Amygdala (tissue), 56 donors: ENCODE measurements around the gene SHCBP1L.
"Not testable (repeated sequence)": the region's sequence is repeated elsewhere in the genome, so short reads cannot be mapped to it uniquely, and the experiment has no call there.

ENCODE experiments used
- DNase-seq, 56 donors: peaks; one replicate each; lab custom pipeline; 2025; lab: John Stamatoyannopoulos, UW

The SHCBP1L gene

DNA sequence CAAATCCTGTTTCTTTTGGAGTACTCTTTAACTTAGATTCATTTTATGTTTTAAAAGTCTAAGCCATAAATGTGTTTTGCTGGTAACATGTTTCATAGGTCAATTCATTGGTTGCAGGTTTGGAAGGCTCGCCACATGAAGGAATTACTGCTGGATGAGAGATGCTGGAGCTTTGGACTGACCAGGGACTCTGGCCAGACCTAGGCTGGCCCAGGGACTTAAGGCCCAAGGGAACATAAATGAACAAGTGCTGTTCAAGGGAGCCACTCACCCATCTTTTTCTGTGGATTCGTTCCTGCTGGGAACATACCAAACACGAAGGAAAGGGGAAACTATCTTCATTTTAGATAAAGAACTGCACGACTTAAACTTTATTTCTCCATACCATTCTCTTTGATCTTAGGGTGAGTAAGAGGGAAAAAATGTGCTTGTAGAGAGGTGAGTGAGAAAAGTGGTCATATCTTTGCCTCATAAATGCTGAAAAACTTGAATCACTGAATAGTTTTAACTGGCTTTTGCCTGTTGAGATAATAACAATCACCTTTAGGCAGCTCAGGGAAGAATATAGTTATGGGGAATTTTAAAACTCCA is 15.3 kb upstream of the SHCBP1L start:
- DNase-seq: no peak

DNA sequence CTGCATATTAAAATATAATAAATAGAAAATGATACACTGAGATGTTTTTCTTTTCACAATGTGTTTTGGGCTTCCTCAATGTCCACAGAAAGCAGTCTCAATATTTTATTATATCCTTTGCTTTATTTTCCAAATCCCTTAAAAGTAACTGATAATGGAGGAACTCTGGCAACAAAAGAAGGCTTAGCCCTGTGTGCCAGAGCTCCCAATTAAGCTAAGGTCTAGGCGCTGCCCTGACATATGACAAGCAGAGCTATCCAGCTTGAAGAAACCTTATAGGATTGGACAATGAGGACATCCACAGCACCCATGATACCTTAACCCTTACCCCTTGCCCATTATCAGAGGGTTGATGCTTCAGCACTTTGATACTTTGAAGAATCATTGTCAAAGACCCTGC is 12.9 kb upstream of the SHCBP1L start:
- DNase-seq: no peak

DNA sequence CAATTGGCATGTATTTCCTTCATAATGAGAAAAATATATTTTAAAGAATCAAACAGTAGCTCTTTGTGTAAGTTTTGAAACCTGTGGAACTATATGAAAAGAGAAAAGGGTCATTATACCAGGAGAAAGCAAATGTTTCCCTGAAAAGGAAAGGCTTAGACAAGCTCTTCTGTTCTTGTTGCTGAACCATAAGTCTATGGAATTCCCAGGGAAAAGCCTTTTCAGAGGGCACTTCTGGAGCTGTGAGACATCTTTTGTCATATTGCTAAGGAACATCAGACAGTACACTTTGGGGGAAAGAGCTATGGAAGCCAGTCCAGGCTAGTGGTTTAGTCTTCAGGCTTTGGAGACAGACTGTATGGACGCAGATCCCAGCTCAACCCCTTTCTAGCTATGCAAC is 12.1 kb upstream of the SHCBP1L start:
- no peak for DNase-seq

DNA sequence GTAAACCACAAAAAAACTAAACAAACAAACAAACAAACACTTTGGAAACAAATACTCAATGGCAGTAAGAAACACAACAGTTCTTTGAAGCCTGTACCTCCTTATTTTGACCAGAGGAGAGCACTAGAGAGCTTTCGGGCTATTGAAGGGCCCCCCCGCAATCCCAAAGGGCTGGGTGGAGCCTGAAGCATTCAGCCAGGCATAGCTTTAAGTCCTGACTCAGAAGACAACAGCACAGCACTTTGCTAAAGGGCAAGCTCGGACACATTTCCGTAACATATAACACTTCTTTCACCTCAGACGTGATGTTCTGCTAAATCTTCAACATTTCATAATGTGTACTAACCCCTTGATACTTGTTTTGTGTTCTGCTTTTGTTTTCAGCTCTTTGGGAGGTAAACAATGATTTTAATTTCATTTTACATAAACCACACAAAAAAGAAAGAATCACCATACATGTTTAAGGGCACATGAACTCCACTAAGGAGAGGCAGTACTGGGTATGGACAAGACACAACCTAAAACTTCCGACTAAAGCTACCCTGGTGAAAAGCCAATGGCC is 9.7 kb upstream of the SHCBP1L start:
- peak in 39 of 56 donors; percentile 1 to 63 (median 24) for DNase-seq

DNA sequence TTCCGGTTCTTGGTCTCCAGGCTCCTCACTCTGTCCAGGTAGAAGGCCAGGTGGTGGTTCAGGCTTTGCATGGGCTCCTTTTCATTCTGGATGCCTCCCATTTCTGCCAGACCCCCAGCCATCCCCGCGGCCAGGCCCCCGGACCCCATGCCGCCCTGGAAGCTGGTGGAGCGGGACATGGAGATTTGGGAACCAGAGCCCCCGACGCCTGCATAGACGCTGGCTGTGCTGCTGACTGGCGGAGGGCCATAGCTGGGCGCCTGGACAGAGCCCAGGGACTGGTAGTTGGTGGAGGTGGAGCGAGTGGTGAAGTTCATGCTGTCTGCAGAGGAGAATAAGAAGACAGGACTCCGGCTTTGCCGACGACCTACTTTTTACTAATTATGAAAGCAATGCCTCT is 7.1 kb upstream of the SHCBP1L start:
- no peak for DNase-seq

DNA sequence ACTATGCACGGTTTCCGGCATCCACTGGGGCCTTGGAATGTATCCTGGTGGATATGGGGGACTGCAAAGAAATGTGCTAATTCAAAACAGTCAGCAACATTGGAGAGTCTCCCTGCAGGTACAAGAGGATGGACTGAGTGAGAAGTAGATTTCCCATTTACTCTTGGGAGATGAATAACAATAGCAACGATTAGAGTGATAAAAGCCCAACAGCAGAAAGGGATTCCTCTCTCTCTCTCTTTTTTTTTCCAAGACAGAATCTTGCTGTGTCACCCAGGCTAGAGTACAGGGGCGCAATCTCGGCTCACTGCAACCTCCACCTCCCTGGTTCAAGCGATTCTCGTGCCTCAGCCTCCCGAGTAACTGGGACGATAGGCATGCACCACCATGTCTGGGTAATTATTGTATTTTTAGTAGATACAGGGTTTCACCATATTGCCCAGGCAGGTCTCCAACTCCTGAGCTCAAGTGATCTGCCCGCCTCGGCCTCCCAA is 5.0 kb upstream of the SHCBP1L start:
- DNase-seq: no peak

DNA sequence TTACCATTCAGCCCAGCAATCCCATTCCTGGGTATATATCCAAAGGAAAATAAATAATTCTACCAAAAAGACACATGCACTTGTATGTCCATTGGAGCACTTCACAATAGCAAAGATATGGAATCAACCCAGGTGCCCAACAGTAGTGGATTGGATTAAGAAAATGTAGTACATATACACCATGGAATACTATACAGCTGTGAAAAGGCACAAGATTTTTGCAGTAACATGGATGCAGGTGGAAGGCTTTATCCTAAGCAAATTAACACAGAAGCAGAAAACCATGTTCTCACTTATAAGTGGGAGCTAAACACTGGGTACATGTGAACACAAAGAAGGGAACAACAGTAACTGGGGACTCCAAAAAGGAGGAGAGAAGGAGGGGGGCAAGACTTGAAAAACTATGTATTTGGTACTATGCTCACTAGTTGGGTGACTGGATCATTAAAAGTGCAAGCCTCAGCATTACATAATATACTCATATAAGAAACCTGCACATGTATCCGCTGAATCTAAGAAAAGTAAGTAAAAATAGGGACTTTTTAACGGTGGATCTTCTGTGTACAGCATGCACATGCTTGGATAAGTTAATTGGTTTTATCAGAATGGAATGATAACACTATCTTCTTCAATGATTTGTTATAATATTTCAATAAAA is 3.9 kb upstream of the SHCBP1L start:
- no peak for DNase-seq

DNA sequence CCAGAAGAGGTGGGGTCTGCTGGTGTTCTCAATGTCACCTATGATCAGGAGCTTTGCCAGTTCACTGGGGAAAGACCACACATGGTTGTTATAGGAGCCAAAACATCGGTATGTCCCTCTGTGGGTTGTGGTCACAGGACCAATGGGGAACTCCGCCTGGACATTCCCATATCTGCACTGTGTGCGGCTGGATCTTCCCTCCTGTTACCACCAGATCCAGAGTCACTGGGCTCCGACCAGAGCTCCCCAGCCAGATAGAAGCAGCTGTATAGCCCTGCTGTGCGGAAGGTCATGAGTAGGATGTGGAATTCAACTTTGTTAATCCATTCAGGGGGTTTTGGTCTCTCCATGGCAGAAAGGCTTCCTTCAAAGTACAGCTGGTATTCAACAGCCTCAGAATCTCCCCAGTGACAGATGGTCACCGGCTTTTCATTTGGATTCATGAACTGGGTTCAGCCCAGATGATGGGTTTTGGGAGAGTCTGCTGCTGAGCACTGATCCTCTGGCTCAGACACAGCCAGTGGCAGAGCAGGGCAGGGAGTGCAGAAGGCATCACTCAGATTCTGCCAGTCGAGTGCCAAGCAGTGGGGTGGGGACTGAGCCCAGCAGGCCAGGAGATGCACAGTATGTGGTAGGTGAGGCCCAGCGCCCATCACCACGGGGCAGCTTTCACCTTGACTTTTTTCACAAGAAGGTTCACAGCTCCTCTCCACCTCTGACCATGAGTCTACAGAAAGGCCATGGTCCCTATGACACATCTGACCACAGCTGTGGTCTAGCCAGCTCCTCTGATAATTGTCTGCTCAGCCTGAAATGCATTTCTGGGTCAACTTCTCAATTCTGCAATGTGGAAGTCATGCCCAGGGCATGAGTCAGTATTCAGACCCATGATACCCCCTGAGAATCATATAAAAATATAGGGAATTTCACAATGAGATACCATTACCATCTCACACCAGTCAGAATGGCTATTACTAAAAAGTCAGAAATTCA is 2.9 kb upstream of the SHCBP1L start:
- DNase-seq: no peak

DNA sequence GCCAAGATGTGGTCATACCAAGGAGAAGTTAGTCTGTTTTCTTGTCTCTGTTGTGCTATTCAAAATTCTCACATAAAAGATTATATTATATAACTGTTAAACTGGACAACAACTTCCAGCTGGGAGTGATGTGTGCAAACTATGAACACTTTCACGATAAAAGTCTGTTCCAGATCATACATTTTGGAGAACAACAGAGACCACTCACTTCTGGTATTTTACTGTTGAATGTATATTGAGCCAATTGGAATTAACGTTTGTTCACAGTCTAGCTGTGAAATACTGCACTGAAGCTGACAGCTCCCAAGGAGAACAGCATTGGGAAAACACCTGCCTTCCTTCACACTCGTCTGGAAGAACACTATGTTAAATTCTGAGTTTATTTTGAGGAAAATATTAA is 860 bp upstream of the SHCBP1L start:
- DNase-seq: no peak

DNA sequence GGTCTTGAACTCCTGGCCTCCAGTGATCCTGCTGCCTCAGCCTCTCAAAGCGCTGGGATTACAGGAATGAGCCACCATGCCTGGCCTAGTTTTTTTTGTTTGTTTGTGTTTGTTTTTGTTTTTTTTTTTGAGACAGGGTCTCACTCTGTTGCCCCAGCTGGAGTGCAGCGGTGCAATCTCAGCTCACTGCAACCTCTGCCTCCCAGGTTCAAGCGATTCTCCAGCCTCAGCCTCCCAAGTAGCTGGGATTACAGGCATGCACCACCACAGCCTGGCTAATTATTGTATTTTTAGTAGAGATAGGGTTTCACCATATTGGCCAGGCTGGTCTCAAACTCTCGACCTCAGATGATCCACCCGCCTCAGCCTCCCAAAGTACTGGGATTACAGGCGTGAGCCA is 9.6 kb downstream of the SHCBP1L start:
- DNase-seq: not testable (repeated sequence)

DNA sequence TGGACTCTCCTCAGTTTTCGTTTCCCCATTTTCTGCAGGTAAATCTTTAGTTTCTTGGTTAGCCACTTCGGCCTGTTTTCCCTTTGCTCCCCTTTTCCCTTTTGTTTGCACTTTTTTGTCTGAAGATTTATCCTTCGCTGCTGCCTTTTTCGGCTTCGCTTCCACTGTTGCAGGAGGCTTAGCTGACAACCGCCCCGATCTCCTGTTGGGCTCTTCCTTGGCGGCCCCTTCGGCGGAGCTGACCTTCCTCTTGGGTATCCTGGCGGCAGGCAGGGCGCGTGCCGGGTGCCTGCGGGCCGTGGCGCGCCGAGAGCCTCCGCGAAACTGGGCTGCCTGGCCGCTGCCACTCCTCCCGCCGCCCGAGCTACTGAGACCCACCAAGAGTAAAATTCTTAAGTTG is 10.8 kb downstream of the SHCBP1L start:
- DNase-seq: not testable (repeated sequence)

DNA sequence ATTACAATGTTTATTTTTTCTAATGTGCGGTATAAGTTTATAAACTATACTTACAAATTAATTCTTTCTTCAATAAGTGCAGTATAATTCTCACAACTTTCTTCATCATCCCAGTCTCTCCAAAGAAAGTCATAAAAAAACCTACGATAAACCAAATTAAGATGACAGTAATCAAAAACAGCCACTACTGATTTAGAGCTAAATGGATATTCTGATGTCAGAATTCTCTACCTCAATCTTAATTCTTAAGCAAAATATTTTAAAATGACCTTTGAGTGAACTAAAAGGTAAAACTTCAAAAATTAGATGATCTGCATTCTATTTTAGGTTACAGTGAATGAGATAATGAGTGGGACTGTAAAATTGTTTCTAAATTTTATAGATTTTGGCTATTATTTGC is 13.6 kb downstream of the SHCBP1L start:
- DNase-seq: no peak

DNA sequence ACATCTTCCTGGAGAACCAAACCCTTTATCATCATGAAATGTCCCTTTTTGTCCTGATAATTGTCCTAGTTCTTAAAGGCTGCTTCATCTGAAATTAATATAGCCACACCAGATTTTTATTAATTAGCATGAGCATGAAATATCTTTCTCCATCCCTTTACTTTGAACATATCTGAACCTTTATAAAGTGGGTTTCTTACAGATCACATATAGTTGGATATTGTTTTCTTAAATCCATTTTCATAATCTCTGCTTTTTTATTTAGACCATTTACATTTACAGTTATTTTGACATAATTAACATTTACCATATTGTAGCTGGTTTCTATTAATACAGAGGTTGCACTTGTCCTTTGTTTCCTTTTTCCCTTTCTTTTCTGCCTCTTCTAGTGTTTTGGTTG is 17.2 kb downstream of the SHCBP1L start:
- DNase-seq: no peak

DNA sequence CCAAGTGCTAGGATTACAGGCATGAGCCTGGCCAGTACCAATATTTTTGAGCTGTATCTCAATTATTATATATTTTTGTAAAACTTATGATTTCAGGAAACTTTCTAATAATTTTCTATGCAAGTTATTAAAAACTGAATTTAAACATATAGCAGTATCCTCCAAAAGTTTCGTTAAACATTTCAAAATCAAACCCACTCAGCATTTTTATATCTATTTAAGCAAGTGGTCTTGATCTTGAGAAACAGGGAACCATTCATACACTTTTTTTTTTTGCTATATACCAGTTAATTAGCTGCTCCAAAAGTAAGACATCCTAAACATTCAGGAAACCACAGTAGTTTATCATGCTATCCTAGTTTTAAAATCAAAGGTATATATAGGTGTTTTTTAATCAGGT is 22.0 kb downstream of the SHCBP1L start:
- DNase-seq: no peak

DNA sequence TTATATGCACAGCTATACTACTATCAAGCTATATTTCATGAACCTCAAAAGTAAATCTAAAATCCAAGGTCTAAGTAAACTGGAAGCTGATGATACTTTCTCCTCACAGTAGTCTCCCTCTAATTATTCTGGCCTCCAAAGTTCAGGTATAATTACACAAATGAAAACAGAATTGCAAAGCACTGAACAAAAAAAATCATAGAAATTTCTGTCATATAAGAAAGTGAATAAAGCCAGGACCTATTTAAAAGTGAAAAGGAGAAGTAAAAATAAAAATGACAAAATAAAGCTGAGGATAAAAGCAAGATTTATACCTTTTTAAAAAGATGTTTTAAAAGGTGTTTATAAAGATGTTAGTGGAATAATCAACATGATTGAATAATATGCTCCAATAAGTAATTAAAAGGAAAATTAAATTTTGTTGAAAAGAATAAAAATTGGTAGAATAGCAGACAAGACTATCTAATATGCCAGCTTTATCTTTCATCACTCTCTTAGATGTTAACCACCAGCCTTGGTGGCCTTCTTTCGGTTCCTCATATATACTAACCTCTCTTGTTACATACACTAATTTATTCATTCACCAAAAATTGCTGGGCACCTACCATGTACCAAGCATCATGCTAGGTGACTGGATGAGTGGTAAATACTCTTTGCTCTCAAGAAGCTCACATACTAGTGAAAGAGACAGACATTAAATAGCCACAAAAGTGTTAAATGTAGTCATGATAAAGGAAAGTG is 25.1 kb downstream of the SHCBP1L start:
- DNase-seq: no peak

DNA sequence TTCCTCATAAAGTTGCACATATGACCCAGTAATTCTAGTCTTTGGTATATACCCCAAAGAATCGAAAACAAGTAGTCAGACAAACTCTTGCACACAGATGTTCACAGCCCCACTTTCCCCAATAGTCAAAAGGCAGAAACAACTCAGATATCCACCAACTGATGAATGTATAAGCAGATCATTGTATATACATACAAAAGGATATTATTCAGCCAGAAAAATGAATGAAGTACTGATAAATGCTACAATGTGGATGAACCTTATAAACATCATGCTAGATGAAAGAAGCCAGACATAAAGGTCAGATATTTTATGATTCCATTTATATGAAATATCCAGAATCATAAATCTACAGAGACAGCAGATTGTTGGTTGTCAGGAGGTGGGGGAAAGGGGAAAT is 27.3 kb downstream of the SHCBP1L start:
- DNase-seq: no peak

DNA sequence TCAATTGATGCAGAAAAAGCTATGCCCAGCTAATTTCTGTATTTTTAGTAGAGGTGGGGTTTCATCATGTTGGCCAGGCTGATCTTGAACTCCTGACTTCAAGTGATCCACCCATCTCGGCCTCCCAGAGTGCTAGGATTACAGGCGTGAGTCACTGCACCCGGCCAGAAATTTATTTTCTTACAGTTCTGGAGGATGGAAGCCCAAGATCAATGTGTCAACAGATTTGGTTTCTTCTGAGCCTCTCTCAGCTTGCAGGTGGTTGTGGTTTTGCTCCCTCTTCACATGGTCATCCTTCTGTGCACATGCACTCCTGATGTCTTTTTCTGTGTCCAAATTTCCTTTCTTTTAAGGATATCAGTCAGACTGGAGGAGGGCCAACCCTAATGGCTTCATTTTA is 35.6 kb downstream of the SHCBP1L start:
- DNase-seq: no peak

DNA sequence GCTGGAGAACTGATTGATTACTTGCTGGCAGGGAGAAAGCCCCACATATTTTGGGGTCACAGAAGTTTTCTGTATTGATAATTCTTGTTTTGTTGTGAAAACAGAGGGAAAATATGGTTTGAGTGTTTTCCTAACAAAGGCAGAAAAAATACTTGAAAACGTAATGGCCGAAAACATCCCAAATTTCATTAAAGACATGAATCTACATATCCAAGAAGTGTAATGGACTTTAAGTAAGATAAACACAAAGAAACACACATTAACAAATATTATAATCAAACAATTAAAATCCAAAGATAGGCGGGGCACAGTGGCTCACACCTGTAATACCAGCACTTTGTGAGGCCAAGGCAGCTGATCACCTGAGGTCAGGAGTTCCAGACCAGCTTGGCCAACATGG is 39.6 kb downstream of the SHCBP1L start:
- no peak for DNase-seq

DNA sequence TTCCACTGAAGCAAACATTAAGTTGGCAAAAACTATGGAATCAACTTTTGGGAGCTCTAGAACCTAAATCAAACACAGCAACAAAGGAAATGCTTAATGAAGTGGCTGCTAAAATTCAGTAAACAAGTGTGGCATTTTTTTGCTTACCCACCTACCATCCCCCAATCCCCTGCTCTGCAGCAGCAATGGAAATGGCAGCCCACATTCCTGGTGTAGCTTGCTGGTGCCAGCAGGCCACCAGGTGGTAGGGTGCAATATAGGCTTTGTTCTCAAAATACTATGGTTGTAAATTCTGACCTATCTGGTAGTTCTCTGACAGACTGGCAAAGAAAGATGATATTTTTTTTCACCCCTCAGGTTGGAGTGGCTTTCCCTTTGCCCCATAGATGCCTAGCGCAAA is 42.8 kb downstream of the SHCBP1L start:
- DNase-seq: no peak

DNA sequence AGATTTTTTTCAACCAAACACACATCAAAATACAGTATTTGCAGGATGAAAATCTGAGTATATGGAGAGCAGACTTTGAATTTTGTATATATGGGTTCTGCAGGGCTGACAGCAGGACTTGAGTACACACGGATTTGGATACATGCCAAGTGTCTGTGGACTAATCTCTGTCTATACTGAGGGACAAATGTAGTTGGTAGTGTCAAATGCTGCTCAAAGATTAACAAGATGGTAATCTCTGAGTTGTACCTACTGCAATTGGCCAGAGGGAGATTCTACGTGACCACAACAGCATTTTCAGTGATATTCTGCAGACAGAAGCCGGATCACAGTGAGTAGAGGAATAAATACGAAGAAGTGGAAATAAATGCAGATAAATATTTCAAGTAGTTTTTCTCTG is 43.4 kb downstream of the SHCBP1L start:
- DNase-seq: no peak
